Left hindlimb (tissue), 1 donor: ENCODE data around the gene DCLRE1B.

Experiments used
- DNase-seq: peaks from one replicate; pipeline ENCODE4 v3.0.0-alpha.2; 2018

DCLRE1B gene

DNA sequence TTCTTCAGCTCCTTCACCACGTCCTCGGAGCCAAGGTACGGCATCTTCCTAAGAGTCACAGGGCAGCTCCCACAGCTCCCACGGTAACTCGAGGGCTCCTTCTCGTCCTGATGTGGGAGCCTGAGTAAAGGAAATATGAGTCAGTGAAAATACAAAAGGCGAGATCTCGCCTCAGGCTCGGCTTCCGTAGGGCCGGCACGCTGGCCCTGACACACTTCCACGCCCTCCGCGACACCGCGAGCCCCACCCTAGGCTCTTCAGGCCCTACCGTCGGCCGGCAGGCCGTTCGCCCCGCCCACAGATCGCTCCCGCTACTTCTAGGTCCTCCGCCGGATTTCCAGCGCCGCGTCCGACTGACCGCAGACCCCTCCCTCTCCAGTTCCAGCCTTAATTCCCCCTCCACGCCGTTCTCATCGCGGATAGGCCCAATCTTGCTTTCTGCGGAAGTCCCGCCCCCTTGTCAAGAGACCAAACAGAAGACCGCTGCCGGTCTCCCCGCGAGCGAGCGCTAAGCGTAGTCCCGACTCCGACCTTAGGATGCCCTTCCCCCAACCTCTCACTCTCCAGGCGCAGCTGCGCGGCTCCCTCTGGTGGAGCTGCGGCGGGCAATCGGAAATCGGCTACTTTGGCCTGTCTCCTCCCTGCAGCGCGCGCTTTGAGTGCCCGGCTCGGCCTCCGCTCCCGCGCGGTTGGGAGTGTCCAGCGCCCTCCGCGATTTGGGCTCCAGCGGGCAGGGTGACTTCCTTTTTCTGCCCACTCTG is at the start of gene DCLRE1B, which contains the start of gene AP4B1:
Gene DCLRE1B (plus strand): TSS at position 653 of the 761 bp plus-strand sequence. CDS start 261 bp downstream, outside the sequence.
Gene AP4B1 (minus strand): TSS at position 126 of the 761 bp plus-strand sequence. CDS start 82 bp downstream, at position 44.
- peak; percentile 100 for DNase-seq

DNA sequence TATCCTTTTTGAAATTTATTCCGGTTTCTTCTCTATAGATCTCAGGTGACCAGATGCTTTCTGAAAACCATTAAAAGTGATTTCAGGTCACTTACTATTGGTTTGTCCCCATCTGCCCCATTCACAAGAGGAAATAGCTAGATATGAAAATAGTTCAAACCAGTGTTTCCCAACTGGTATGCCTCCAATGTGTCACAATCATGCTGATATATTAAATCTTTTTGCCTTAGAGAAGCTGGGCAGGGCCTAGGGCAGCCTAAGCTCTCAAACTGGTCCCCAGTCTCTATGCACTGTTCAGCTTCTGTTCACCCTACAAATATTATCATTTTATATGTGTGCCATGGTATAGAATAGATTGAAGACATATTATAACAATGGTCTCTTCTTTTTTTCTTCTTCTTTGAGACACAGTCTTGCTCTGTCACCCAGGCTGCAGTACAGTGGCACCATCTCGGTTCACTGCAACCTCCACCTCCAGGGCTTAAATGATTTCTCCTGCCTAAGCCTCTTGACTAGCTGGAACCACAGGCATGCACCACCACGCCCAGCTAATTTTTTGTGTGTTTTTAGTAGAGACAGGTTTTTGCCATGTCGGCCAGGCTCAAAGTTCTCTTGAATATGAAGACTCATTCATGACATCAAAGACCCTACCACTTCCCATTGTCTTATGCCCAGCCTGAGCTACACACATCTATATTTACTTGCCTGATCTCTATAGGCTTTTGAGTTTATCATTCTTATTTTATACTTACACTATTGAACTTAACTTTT is 49.3 kb upstream of the DCLRE1B start:
- no peak for DNase-seq

DNA sequence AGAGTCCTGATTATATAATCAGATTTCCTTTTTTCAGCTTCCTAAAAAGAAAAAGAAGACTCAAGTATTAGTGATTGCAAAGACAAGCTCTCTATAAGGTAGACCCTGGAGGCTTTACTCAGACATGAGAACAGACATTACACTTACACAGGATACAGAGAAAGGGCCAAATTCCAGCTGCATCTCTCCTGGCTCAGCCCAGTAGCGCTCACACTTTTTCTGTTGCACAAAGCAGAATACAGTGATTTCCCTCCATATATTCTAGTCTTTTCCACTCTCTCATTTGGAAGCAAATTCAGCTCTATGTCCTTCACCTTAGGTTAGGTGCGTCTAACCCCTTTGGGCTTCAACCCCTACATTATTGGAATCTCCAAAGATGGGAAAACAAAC is 48.7 kb upstream of the DCLRE1B start:
- no peak for DNase-seq

DNA sequence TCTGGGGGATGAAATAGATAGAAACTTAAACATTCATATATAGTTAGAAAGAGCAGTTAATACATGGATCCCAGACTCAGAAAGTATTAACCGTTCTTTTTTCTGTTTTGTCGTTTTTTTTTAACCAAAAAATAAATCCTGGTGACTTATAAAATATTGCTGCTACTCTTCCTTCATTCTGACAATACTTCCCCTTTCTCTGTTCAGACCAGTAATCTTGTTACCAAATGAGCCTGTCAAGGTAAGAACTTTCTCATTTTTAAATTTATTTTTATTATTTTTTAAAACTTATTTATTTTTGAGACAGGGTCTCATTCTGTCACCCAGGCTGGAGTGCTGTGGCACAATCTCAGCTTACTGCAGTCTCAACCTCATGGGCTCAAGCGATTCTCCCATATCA is 47.4 kb upstream of the DCLRE1B start:
- no peak for DNase-seq

DNA sequence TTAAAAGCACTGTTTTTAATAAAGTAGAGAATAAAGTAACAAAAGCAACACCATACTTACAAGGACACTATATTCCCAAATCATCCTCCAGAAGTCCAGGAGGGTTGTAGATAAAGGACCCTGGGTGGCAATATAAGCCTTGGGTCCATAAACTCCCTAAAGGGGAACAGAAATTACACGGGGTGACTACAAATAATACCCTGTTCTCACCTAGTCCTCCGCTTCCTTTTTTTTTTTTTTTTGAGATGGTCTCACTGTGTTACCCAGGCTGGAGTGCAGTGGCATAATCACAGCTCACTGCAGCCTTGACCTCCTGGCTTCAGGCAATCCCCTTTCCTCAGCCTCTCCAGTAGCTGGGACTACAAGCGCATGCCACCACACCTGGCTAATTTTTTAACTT is 46.7 kb upstream of the DCLRE1B start:
- DNase-seq = no peak

DNA sequence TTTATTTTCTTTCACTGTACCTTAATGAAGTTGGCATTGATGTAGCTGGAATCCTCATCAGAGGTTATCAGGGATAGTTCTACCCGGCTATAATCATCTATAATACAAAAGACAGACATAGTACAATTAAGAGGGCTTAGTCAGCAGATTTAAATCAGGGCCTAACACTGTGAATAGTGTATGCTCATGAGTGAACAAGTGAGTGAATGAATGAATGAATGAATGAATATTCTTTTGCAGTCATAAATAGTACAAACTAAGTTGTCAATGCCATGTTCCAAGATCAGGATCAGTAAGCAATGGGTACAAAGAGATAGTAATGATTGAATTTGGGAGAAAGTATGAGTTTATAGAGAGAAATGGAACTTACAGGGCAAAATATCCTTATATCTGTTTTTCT is 46.1 kb upstream of the DCLRE1B start:
- DNase-seq = no peak

DNA sequence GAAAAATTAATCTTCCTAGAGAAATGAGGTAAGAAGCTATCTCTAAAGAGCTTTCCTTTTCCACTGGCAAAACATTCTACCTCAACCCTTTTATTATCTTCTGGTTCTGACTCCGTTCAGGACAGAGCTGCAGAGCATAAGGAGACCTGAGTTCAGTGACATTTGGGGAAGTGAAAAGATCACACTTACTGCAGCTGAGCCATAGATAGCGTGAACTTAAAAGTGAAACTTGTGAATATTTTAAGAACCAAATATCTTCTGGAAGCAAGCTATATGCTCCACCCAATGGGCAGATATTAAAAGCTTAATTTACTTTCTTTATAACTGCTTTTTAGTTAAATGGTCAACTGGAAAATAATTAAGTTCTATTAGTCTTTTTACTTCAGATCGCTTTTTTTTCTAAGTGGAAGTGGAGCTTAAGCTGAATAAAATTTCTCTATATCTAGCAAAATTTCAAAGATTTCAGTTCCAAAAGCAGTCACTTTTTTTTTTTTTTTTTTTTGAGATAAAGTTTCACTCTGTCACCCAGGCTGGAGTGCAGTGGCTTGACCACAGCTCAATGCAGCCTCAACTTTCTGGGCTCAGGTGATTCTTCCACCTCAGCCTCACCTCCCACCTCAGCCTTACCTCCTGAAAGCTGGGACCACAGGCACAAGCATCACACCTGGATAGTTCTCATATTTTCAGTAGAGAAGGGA is 45.5 kb upstream of the DCLRE1B start:
- no peak for DNase-seq

DNA sequence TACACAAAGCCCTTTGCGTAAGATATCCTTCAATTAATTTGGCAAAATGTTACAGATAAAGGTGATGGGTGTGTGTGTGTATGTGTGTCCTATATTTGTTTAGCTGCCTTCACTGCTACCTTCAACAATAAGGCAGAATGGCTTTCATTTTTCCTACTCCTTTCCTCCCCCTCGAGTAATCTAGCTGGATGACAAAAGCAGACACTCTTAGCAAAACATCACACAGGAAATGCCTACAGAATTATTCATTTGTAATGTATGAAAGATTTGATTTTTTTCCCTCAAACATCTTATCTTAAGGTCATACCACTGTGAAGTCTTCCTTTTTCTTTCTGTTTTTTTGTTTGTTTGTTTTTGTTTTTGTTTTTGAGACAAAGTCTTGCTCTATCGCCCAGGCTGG is 44.2 kb upstream of the DCLRE1B start:
- DNase-seq = no peak

DNA sequence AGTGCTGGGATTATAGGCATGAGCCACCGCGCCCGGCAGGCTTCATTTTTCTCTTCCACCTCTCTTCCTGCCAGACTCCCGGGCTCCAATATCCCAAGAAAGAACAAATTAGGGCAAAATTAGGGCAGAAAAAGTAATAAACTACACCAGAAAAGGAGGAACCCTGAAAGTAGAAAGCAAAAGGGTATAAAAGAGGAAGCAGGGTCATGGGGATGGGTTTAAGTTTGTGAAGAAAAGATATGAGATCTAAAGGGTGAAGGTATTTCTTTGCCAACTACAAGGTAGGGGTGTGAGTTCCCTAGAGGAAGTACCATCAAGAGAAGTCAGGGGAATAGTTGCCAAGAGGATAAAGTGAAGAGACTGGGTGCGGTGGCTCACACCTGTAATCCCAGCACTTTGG is 43.5 kb upstream of the DCLRE1B start:
- no peak for DNase-seq

DNA sequence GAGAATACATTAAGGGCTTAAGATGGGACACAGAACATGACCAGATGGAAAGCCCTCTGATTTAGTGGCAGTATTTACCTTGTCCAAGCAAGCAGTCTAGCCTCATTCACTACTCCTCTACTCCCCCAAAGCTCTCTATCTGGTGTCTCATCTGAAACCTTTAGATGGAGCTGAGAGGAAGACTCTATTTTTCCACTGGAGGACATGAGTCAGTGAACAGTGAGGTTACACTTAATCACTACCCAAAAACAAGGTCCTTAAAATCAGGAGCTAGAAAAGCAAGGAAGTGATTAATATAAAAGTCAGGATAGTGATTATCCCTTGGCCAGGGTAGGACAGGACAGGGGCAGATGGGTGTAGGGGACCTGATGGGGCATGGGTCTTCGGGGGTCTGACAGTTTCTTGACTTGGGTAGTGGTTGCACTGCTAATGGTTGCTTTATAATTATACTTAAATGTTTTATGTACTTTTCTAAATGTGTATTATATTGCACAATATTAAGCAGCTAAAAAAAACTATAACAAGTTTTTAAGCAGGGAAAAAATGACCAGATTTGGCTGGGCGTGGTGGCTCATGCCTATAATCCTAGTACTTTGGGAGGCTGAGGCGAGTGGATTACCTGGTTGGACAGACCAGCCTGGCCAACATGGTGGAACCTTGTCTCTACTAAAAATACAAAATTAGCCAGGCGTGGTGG is 36.6 kb upstream of the DCLRE1B start:
- no peak for DNase-seq

DNA sequence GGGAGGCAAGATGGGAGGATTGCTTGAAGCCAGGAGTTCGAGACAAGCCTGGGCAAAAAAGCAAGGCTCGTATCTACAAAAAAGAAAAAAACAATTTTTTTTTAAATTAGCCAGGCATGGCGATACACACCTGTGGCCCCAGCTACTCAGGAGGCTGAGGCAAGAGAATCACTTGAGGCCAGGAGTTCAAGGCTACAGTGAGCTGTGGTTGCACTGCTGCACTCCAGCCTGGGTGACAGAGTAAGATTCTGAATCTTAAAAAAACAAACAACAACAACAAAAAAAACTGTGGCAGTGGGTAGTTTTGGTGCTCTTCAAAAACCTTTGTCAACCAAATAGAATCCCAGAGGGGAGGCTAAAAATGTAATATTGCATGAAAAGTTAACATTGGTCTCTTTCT is 34.3 kb upstream of the DCLRE1B start:
- DNase-seq = no peak

DNA sequence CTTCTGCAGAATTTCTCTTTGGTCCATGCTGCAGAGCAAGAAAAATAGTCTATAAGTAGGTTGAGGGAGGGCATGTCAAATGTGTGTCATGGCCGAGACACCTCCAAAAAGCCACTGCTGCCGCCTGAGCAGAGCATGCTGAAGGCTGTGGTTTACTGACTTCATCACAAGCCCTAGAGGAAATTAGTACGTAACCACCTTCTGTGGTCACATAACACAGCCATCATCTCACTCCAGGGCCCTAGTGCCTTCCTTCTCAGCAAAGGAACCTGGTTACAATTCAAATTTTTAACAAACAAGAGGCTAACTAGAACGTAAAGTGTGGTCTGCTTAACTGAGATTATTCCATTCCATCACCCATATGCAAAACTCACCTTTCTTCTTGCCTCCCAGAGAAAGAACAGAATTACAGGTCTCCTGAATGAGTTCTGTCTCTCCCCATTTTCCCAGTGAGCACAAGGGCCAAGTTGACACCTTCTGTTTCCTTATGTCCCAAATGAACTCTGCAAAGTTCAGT is 33.5 kb upstream of the DCLRE1B start, which contains the start of gene PTPN22:
Gene PTPN22 (minus strand): TSS at position 116 of the 517 bp plus-strand sequence.
- peak; percentile 29 for DNase-seq

DNA sequence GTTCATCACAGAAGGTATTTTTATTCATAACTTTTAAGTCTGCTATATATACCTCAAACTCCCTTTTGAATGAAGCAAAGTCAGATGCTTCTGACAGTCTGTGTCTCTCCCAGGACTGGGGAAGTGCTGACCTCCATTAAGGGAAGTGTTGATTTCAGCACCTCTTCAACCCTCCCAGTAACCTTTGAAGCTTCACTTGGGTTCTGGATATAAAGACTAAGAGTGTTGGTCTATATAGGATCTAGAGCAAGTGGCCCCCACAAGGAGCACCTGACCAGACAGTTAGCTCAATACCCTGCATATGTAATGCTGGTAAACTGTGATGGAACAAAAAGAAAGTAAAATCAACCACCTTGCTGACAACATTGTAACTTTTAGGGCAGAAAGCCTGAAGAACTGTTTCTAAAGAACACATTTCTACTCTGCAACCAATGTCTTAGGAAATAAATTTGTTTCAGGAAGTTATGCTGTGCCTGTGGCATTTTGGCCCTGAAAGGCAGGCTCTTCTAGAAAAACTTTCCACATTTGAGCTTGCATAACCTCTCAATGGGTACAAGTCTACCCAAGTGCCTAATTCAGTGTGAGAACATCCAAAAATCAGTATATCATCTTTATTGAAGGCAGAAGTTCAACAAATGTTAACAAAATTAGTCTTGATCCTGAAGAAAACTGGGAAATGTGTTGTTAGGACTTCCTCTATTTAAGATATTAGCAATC is 32.7 kb upstream of the DCLRE1B start:
- DNase-seq = no peak

DNA sequence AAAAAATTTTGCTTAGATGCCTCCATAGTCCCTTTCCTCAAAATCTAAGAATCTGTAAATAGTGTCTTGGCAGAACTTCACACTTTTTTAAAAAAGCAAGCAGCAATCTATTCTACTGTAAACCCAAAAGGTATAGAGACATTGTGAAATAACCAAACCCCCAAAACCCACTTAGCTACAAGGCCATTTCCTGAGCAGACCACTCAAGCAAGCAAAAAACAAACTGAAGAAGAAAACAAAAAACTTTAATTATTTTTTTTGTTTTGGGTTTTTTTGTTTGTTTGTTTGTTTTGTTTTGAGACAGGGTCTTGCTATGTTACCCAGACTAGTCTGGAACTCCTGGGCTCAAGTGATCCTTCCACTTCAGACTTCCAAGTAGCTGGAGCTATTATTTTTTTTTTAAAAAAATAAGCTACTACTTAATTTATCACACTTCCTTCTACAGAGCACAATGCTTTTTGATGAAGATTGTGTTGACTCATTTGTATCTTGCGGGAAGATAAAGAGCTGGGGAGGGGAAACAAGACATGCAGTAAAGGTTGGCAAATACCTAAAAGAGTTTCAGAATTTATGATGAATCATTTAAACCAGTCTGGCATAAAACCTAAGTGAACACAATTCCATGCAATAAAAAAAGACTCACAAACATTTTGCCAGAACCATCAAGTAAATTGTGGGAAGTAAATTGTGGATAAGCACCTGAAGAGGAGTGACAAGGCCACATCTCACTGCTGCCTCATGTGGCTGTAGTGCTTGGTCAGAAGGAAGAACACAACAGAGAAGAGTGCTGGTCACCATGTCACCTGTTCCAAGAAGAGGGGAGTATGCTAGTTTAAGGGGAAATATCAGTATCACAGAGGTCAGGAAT is 30.9 kb upstream of the DCLRE1B start:
- DNase-seq = no peak

DNA sequence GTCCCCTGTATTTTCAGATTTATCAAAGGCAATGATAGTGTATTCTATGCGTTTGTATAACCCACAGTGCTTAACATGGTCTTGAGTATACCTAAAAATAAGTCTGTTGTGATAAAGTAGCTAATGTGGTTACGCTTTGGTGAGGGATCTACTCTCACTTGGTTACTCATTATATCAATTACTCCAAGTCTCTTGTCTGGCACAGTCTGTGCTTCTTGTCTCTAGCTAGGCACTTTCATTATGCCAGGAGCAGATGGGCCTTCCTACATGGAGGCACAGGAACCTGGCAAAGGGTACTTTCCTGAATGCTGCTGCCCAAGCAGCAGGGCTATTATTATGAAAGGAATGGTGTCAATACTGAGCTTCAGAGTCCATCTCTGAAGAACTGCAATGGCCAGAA is 29.4 kb upstream of the DCLRE1B start:
- DNase-seq = no peak

DNA sequence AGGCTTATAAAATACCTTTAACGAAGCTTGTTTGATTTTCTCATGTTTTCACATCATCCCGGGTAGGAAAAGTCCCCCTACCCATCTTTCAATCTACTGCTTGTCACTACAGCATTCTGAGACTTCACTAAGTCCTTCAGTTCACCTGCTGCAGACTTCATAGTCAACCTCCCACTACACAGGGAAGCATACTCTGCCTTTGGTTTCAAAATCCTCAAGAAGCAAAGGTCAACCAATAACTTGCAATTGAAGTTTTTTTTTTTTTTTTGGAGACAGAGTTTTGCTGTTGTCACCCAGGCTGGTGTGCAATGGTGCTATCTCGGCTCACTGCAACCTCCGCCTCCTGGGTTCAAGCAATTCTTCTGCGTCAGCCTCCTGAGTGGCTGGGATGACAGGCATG is 28.9 kb upstream of the DCLRE1B start:
- no peak for DNase-seq

DNA sequence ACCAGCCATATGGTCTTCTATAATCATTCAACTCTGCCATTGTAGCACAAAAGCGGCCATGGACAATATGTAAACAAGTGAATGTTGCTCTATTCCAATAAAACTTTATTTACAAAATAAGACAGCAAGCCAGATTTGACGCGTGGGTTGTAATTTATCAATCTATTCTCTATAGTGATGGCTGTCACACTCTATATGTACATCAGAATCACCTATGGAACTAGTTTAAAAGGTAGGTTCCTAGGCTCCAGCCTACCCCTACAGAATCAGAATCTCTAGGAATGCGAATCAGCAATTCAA is 25.4 kb upstream of the DCLRE1B start:
- no peak for DNase-seq

DNA sequence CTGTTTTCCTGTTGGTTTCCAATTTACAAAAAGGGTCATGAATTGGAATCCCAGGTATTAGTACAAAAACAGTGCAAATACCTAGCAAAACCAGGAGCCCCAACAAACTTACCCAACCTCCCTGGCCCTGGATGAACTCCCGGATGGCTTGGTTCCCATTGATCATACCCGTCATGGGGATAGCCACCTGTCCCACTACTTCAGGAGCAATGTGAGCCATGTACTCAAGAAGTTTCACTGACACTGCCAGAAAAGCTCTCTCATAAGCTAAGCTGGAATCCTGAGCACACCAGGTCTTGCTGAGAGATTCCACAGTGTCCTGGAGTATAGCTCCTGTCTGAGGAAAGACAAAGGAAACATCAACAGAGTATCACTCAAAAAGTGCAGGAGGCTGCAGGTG is 23.5 kb upstream of the DCLRE1B start:
- no peak for DNase-seq

DNA sequence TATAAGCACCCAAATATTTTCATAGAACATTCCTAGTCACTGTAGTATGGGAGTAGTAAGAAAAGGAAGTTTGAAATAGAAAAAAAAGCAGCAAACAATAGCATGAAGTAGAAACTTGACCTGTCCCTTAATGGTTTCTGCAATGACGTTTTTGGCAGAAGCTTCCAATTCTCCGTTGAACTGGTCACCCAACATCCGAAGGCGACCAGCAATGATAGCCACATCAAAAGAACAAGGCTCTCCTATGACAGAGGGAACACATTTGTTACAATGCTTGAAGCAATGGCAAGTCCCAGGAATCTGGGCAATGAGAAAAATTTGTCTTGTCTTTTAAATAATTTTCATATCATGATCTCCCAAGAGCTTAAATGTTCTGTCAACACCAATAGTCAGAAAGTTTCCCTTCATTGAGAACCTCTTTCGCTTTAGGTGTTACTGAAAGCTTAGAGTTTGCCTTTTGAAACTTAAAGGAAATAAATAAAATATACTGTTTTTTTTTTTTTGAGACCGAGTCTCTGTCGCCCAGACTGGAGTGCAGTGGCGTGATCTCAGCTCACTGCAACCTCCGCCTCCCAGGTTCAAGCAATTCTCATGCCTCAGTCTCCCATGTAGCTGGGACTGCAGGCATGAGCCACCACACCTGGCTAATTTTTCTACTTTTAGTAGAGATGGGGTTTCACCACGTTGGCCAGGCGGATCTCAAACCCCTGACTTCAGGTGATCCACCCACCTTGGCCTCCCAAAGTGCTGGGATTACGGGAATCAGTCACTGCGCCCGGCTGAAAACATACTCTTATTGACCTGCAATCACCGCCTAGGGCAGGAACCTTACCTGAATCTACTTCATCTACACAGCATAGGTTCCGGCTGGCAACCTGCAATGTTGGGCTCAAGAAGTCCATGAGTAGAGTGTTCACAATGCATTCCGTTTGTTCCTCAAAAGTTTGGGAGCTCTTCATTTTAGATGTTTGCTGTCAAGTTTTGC is 18.4 kb upstream of the DCLRE1B start:
- no peak for DNase-seq
